ENCODE data around the gene CRIM1.

The CRIM1 gene

DNA sequence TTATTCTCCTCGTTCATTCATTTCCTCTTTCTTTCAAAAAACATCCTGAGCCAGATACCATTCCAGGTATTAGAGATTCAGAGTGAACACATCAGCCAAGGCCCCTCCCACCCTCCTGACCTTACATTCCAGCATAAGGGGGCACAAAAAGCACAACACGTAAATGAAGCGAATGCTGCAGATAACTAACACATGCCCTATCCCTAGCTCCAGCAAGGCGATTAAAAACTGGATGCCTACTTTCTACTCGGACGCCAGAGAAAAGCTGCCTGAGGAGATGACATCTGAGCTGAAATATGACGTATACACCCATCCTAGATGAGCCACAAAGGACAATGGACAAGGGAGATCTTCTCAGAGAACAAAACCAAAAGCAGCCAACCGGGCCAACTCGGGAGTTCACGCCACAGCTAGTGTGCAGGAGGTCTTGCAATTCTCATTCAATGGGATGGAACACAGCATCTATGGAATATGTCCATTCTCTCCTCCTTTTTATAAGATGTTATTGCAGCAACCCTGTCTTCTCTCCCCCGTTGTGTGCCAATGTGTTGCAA is 208.9 kb downstream of the CRIM1 start:
- DNase-seq = no peak

DNA sequence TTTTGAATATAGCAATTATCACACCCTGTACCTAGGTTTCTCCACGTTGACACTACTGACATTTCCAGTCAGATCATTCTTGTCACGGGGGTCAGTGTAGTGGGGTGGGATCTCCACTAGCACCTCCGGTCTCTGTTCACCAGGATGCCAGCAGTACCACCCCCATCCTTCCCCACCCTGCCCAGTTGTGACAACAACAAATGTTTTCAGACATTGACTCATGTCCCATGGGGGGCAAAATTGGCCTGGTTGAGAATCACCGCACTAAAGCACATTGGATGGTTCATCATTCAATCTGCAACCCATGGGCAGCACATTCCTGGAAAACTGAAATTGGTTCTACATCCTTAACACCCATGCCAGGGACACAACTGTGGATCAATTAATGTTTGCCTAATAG is 210.1 kb downstream of the CRIM1 start:
- no peak for DNase-seq

DNA sequence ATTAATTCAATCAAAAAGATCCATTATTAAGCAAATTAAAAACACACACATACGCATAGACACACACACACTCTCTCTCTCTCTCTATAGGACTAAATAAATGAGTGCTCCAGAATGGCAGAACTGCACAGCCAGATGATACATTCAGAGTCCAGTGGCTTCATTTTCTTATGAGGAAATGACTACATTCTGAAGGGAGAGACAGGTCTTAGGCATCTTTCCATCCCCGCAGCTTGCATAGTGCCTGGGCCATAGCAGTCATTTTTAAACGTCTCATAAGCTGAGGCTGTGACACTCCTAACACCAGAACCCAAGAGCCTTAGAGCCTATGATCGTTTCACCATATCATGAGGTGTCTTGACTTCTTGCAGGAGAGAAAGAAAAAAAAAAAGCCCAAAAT is 211.3 kb downstream of the CRIM1 start:
- no peak for DNase-seq

DNA sequence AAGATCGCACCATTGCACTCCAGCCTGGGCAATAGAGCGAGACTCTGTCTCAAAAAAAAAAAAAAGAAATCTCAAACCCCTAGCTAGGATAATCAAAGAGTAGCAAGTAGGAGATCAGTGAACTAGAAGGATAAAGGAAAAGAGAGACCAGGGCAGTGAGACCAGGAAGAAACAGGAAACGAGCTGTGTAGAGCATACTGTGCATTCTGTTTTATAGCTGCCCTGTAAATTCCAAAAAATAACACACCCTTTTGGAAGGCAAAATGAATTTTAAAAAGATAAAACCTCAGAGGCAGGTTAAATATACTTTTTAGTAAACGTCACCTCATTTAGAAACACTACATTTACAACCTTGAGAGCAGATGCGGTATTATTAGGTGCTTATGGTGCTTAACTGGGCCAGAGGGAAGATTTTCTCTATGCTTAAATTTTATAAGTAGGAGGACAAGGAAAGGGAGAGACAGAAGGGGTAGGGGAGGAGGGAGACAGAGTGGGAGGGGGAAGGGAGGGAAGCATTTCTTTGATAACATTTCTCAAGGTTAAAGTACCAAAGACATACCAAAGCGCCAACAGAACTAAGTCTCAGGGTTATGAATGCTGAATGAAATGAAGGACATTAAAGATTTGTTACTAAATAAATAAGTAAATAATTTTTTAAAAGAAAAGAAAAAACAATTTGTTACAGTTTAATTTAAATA is 212.3 kb downstream of the CRIM1 start:
- DNase-seq = no peak

DNA sequence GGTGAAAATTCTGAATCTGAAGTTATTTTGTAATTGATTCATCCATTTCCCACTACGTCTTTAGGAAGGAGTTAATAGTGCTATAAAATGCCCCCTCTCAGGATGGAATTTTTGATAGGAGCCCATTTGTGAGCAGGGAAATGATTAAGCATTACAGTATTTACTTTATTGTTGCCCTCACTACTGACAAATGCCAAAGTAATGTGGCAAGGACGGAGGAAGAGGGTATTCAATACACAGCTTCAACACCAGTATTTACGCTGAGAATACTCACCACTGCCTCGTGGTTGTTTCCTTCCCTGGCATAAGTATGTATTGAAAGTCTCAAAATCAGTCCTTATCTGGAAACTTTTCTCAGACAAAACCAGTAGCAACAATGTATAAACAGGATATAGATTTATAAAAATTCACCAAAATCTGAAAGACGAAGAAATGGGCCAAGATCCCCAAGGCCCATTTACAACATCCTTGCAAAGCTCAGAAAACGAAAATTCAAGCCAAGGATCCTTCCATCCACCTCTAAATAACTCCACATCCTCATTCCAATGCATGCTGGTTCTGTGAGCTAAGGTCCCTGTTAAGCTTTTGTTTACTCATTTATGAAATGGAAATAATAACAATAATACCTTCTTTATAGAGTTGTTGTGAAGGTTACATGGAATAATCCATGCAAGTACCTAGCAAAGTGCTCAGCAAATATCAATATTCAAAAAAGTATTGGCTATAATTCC is 213.1 kb downstream of the CRIM1 start:
- no peak for DNase-seq

DNA sequence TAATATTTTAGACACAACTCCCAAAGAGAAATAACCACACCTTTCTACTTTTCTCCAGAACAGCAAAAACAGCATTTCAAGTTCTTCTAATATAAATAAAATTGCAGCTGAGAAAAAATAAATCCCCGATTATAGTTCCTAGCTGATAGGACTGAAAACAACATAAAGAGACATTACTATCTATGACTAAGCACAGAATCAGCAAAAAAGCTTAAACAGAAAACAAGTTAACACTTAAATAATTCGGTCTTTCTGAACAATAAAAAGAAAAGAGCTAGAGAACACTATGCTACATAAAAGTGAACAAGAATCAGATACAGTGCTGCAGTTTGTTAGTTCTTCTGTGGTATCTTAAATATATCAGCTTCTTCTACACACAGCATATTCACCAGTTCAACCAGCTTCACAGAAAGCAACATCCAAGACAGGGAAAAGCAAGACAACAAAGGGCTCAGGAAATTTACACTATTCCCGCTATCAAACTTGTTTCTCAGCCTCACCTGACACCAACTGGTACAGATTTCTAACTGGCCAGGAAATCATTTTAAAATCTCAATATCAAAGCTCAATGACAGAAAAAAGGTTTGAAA is 213.8 kb downstream of the CRIM1 start:
- DNase-seq = no peak

DNA sequence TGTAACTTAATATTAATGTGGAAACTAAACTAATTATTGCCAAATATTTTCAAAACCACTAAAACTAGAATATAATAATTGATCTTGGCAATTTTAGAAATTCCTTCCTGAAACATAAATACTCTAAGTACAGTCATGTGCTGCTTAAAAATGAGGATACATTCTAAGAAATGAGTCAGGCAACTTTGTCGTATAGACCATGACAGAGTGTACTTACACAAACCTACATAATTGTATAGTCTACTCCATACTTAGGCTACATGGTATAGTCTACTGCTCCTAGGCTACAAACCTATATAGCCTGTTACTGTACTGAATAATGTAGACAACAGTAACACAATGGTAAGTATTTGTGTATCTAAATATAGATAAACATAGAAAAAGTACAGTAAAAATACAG is 214.8 kb downstream of the CRIM1 start:
- no peak for DNase-seq

DNA sequence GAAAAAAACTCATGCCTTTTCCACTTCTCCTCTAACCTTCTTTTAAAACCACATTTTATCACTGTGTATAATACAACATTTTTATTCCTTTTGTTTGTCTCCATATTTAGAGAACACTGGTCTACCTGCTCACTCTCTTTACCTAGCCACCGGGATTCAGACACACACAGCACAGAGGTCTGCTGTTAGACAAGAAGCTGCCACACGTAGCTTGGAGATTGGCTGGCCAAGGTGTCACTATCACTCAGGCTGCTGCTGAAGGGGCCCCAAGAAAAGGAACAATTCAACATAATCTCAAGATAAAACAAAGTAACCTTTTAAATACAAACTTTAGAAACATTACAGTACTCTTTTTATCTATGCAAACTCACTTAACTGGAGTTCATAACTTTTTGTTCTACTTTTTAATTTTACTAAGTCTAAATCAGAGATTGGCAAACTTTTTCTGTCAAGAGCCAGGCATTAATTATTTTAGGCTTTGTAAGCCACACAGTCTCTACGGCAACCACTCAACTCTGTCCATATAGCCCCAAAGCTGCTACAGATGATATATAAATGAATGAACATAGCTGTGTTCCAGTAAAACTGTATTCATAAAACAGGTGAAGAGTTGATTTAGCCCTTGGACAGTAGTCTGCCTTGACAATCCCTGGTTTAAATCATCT is 216.6 kb downstream of the CRIM1 start:
- DNase-seq = no peak

DNA sequence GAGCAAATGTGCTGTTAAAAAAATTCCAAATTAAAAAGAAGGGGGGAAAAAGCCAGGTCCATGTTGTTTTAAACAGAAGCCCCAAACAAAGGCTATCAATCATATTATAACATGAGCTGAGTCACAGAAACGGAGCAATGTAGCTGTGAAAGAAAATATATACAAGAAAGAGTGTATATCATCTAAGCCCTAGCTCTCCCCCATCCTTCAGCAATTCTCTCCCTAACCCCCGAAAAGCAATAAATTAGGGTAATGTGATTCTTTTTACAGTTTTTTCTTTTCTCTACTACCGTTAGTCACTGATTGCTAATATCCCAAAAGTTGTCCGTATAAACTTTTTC is 217.1 kb downstream of the CRIM1 start:
- DNase-seq = no peak

DNA sequence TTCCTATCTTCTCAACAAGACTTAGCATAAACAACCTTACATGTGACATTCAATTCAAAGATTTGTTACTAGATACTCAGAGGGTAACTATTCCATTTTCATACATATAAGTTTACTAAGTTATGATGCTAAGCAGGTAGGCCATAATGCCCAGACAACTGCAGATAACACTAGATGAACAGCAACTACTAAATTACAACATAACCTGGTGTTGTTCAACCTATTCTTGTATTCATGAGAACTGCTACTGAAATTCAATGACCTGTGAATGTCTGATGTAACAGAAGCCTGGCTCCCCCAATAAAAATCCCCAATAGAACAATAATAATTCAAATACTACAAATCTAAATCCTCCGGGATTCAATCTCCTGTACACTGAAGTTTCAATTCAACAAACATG is 217.6 kb downstream of the CRIM1 start:
- no peak for DNase-seq

DNA sequence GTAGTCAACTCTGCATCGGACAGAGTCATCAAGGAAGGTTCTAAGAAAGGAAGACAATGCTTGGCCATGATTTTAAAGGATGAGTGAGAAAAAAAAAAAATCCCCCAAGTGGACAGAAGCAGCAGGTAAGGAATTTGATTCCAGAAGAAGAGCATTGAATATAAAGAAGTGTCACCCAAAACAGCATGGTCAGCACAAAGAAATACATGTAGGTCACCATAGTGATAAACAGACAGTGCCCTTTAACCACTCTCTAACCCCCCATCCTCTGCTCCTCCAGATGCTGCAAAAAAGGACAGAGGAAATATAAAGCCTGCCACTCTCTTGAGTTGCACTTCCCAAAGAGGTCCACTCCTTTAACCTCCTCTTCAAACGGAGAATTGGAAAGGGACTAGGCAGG is 219.0 kb downstream of the CRIM1 start:
- no peak for DNase-seq

DNA sequence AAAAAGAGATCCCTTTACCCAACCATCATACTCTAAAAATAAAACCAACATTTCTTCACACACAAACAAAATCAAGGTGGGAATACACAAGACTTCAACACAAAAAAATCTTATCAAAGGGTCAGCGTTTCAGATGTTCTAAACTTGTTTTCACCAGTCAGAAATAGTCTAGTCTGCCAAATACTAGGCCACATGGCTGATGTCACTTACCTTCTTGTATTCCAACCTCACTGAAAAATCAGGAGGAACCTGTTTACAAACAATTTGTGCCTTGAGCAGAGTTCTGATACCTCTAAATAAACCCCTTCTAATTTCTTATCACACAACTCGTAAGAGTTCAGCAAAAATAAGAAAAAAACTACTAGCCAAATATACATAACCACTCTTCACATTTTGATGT is 222.3 kb downstream of the CRIM1 start:
- no peak for DNase-seq

DNA sequence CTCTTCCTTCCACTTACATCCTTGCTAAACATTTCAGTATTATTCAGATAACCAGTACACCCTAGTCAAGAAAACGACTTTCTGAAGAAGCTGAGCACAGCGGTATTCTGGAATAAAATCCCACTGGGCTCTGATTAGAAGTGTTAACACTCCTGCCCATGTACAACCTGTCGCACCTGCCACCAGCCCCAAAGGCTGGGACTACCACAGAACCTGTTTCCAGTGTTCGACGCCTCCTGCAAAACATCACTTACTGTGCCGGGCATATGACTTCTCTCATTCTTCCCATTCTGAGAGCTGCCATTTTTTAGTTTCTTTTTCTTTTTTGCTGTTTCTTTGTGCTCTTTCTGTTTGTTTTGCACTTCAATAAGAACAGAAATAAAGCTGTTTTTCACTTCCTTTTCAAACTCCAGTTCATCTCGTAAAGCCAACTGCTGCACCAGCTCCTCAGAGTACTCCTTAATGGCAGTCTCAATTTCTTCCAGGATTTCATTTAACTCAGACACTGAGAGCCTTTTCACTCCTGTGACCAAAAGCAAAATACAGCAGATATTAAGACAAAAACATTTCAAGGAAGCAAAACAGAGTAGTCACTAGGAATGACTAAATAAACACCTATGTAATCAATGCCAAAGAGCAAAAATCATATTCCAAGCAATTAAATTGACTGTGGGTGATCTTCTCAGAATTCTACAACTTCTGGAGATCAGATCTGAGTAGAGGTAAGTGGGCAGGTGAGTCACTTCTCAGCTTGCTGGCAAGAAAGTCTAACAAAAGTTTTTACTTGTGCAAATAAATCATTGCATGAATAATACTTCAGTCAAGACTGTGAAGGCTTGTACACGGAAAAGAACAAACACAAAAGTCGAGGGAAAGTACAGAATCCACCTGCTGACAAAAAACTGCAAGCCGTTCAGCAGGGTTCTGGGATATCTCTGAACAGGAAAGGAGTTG is 223.0 kb downstream of the CRIM1 start:
- no peak for DNase-seq

DNA sequence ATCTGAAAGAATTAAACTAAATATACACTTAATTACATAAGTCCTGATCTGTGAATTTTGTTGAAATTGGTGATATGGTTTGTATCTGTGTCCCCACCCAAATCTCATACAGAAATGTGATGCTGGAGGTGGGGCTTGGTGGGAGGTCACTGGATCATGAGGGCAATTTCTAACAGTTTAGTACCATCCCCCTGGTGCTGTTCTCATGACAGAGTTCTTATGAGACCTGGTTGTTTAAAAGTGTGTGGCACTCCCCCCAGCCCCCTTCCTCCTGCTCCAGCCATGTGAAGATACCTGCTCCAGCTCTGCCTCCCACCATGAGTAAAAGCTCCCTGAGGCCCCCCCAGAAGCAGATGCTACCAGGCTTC is 223.7 kb downstream of the CRIM1 start:
- no peak for DNase-seq

DNA sequence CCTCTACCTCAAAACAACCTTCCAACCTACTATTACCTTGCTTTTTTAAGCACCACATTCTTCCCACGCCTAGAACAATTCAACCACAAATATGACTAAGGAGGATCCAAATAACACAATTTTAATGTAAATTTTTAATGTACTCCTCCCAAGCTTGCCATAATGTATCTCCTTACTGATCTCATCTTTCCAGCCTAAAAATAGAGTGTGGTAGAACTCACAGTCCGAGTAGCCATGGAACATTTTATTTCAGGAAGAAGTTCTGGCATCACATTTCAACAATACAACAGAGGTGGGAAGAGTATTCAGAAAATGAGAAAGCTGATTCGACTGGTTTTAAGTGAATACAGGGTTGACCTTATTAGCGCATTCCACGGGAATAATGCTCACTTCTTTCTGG is 227.0 kb downstream of the CRIM1 start:
- DNase-seq = no peak

DNA sequence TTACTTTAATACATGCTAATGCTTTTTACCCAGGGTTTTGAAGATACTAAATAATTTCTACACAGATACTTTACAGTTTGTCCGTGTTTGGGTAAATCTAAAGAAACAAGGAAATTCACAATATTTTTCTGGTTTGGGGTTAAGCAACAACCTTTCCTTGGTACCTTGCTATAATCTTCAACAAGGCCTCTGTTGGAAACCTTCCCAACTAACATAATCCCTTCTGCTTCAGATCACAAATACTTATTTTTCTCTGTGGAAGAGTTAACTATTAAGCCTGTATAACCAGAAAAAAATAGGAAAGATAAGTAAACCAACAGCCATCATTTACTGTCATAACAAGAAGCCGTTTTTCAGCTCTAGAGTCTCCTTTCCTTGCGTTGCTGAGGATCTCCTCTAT is 227.4 kb downstream of the CRIM1 start:
- no peak for DNase-seq

DNA sequence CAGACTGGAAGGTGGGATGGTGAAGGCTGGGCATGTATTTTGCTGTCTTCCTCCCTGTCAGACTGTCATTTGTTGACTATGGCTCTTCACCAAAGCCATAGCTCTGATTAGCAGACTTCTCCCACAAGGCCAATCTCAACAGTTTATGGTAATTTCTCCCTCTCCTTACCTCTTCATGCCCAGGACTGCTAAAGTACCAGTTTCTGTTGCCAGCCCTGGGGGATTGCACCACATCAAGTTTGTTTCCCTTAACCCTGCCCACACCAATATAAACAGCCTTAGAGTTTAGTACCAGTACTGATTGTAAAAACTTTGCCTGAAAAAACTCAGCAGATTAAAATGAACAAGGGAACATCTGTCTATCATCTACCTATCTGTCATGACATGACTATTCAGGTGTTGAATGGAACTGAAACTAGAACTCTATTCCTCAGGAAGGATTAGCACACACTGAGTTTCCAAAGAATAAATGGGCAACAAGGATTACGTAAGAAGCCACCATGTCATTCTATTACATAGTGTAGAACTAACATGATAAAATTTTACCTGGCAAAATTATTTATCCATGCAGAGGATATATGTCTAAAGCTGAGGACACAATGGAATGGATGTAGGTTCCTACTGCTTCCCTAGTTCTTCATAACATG is 228.7 kb downstream of the CRIM1 start:
- no peak for DNase-seq

DNA sequence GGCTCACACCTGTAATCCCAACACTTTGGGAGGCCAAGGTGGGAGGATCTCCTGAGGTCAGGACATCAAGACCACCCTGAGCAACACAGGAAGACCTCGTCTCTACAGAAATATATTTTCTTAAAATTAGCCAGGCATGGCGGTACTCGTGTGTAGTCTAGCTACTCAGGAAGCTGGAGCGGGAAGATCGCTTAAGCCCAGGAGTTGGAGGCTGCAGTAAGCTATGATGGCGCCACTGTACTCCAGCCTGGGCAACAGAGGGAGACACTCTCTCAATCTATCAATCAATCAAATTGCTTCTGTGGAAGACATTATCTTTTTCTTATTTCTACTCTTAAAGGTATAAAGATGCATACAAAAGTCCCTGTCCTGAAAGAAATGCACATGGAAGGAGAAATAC is 231.1 kb downstream of the CRIM1 start:
- no peak for DNase-seq

DNA sequence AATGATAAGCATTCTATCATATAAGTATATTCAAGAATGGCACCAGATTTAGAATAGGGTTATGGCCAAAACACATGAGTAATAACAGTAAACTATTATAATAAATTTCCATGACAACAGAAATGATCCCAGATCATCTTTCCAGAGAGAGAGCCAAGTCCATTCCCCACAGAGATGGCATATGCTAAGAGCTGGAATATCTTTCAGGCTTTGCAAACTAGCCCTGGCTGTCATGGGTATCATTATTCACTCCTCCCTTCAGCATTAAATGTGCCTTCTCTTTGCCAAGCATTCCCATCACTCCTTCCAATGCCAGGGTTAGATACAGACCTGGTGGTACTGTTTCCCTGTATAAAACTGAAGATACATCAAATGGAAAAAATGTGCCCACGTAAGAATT is 231.5 kb downstream of the CRIM1 start:
- DNase-seq = no peak

DNA sequence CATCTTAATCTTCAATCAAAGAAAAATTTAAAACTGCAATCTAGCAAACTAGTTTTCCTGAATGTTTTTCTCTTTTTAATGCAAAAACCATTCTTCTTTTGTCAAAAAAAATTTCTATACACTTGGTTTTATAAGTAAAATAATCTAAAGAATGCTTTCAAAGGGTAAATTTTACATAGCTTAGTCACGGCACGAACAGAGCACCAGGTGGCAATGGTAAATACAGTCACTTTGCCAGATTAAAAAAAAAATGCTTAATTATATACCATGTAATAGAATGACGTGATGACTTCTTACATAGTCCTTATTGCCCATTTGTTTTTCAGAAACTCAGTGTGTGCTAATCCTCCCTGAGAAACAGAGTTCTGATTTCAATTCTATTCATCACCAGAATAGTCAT is 232.0 kb downstream of the CRIM1 start:
- no peak for DNase-seq

DNA sequence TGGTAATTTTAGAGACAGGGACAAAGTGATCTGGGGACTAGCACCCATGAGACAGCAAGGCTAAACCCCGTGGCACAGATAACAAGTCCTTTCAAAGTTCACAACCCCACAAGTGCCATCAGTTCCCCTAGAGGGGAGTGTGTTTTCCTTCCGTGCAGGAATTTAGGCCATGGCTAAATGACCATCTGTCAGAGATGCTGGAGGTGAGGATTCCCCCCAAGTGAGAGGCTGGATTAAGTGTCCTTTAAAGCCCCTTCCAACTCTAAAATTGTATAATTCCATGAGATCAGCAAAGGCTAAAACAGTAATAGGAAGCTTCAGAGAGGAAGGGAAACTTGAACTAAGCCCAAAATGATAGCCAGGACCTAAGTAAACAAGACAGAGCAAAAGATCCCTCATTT is 233.7 kb downstream of the CRIM1 start:
- no peak for DNase-seq

DNA sequence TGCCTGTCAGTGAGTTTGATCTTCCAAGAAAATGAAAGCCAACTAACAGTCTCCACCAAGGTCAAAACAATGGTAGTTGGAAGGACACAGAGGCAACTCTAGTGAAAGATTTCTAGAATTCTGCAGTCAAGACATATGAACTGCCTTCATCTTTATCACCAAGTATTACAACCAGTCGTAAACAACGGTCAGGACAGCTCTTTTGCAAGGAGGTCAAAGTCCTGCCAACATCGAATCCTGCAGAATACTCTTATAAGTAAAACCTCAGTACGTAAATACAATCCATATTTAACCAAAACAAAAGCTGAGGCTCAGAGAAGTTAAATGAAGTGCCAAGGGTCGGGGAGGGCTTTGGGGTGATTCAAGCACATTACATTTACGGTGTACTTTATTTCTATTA is 239.3 kb downstream of the CRIM1 start:
- DNase-seq = no peak
